ENCODE results near the gene CCR8.
"Not testable (repeated sequence)": the region's sequence is repeated elsewhere in the genome, so short reads cannot be mapped to it uniquely, and the experiment has no call there.

The CCR8 gene

DNA sequence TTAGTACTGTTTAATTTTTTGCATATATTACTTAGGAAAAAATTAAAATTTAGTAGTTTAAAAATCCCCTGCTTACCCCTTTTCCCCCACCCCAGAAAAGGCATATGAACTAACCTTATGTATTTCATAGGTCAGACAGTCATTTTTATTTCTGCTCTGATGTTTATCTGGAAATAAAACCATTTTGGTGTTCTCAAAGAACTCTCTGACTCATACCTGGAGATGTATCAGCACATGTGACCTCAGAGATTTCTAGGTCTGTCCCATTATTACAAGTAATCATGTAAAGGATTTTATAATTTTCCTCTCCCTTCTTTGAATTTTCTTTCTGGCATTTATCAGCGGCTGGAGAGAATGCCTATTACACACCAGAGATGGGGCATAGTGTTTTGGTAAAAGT is 14.1 kb upstream of the CCR8 start:
- DNase-seq (ENCODE audit: low read depth in 2 of 2) = no peak

- DNase-seq (ENCODE audit: low read depth in 2 of 2) = no peak
Observed at GRCh38 chr3:39317571-39318169, 11.8 kb upstream of the CCR8 start.

GRCh38 chr3:39318301-39318700 is 11.2 kb upstream of the CCR8 start:
- no peak for DNase-seq (ENCODE audit: low read depth in 2 of 2)

GRCh38 chr3:39319249-39319648 is 10.3 kb upstream of the CCR8 start:
- no peak for DNase-seq (ENCODE audit: low read depth in 2 of 2)

DNA sequence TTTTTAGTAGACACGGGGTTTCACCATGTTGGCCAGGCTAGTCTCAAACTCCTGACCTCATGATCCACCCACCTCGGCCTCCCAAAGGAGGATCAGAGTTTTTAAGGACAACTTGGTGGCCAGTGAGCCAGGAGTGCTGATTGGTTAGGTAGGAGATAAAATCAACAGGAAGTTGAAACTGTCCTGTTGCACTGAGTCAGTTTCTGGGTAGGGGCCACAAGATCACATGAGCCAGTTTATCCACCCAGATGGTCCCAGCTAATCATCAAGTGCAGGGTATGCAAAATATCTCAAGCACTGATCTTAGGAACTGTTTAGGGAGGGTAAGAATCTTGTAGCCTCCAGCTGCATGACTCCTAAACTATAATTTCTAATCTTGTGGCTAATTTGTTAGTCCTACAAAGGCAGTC is 7.9 kb upstream of the CCR8 start:
- not testable (repeated sequence) for DNase-seq (ENCODE audit: low read depth in 2 of 2)

GRCh38 chr3:39322209-39322715 is 7.2 kb upstream of the CCR8 start:
- DNase-seq (ENCODE audit: low read depth in 2 of 2) = not testable (repeated sequence)

DNA sequence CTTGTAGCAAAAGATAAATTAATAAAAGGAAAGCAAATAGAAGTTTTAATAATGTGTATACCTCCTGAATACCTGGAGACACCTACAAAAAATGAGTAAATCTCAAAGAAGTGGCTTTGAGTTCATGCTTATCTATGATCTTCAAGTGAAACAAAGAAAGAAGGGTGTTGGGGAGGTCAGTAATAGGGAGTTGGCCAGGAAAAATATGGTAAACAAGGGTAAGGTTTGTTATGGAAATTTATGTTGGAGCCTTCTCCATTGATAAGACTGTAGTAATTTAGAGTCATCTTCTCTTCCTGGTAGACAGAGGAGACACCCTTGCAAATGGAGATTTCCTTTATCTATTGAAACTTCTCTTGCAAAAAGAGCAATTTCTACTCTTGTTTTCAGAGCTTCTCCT is 6.6 kb upstream of the CCR8 start:
- DNase-seq (ENCODE audit: low read depth in 2 of 2) = no peak

DNA sequence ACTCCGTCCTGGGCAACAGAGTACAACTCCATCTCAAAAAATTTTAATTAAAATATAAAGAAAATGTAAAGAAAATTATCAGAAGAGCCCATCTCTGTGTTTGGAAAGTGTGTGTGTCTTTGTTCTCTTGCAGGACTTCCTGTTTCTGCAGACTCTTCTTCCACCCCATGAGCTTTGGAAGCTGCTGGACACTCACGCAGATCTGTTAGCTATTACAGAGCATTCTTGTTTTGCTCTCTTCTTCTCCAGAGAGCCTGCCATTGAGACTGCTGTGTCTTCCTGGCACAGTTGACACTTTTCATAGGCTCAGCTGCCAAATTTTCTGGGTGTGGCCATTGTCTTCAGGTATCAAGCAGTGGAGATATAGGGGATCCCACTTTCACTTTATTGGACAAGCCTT is 6.0 kb upstream of the CCR8 start:
- DNase-seq (ENCODE audit: low read depth in 2 of 2) = no peak

DNA sequence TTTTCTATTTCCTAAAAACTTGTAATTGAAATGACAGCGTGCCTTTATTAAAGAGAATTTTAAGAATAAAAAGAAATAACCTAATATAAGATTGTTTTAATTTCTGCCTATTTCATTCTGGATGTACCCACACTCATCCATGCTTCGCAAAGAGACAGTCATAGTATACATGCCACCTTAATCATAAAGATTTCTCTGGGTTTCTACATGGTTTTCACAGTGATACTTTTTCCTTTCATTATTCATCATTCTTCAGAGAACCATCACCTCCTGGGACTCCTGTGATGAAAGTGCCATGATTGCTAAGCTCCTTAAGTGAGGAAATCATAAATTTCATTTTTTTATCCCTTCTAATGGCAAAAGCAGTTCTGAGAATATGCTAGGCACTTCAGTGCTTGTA is 4.3 kb upstream of the CCR8 start:
- no peak for DNase-seq (ENCODE audit: low read depth in 2 of 2)

DNA sequence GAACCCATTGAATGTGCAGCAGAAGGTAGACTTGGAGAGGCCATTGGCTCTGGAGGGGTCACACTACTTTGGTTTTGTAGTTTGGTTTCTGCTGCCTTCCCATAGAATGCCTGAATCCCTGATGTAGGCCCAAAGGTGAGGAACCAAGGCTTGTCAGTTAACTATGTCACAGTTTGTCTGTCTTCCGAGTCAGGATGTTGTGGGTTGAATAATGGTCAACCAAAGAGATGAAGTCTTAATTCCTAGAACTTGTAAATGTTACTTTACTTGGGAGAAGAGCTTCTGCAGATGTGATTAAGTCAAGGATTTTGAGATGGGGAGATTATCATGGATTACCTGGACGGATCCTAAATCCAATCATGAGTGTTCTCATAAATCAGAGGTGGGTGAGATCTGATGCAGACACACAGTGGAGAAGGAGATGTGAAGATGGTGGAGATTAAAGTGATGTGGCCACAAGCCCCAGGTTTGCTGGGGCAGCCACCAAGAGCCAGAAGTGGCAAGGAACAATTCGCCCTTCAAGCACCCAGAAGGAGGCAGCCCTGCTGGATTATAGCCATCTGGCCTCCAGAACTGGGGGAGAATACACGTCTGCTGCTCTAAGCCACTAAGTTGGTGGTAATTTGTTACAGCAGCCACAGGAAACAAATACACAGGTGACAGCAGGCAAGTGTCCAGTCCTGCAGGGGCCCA is 2.3 kb upstream of the CCR8 start:
- DNase-seq (ENCODE audit: low read depth in 2 of 2) = no peak

DNA sequence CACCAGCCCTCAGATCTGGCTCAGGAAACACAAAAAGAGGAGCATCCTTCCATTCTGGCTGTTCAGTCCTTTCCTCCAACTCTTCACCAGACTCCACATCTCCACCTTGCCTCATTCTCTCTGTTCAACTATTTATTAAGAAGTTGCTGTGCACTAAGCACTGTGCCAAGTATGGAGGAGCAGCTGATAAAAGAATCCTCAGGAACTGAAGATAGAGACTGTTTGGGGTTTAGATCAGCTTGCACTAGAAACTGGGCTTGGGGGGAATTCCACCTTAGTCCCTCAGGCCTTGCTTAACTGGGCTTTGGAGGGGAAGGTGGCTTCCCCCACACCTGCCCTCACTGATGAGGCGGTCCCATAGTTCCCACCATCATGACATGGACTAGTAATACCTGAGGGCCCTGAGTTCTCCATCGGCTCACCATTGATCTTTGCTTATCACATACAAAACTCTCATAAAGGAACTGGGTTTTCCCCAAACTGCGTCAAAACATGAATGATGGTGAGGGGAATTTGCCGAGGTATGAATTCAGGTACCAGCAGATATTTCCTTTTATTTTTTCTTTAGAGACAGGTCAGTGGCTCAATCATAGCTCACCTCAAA is 1.7 kb upstream of the CCR8 start:
- DNase-seq (ENCODE audit: low read depth in 2 of 2) = no peak

DNA sequence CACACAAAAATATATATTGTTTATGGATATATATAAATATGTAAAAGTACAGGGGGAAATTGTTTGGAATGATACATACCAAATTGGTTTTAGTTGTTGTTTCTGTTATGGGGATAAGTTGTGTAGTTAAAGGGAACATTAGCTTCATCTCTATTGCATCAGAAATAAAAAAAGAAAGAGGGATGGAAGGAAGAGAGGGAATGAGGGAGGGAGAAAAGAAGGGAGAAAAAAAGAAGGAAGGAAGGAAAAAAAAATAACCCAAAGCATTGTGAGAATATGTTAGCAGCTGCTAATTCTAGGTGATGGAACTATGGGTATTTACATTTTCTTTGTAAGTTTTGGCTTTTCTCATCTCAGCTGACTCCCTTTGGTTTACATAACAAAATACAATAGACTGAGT is 1.3 kb downstream of the CCR8 start:
- DNase-seq (ENCODE audit: low read depth in 2 of 2) = no peak

GRCh38 chr3:39332525-39332924 is 3.0 kb downstream of the CCR8 start:
- DNase-seq (ENCODE audit: low read depth in 2 of 2) = no peak

GRCh38 chr3:39333607-39334006 is 4.1 kb downstream of the CCR8 start:
- DNase-seq (ENCODE audit: low read depth in 2 of 2) = no peak

DNA sequence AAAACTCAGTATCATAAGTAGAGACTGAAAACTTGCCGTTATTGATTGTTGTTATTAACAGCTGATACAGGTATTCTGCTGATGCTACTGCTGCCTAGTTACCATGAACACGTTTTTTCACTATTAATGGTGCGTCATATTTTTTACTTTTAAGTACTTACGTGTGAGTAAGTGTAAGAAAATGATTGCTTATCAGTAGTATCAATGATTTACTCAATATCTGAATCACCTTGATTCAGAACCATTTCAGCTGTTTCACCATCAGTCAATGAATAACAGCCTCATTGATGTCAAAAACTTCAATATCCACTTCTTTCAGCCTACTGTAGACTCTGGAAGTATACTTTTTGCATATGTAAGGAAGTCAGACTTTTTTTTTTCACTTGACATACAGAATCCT is 4.7 kb downstream of the CCR8 start:
- no peak for DNase-seq (ENCODE audit: low read depth in 2 of 2)

DNA sequence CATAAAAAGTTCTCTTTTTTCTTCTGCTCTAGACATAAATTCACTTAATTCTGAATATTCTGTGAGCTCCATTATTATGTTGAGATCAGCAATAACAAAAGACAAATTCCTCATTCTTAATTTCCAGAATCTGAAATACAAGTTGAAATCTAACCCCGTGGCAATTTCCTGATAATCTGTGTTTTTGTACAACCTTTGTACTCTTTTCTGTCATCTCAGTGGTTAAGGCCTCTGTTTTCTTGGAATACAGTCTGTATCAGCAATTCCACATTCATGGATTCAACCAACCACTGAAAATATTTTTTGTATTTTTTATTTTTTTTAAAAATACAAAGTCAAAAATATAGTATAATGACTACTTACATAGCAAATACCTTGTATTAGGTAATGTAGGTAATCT is 8.7 kb downstream of the CCR8 start:
- DNase-seq (ENCODE audit: low read depth in 2 of 2) = no peak

GRCh38 chr3:39339086-39339485 is 9.6 kb downstream of the CCR8 start:
- DNase-seq (ENCODE audit: low read depth in 2 of 2) = no peak

DNA sequence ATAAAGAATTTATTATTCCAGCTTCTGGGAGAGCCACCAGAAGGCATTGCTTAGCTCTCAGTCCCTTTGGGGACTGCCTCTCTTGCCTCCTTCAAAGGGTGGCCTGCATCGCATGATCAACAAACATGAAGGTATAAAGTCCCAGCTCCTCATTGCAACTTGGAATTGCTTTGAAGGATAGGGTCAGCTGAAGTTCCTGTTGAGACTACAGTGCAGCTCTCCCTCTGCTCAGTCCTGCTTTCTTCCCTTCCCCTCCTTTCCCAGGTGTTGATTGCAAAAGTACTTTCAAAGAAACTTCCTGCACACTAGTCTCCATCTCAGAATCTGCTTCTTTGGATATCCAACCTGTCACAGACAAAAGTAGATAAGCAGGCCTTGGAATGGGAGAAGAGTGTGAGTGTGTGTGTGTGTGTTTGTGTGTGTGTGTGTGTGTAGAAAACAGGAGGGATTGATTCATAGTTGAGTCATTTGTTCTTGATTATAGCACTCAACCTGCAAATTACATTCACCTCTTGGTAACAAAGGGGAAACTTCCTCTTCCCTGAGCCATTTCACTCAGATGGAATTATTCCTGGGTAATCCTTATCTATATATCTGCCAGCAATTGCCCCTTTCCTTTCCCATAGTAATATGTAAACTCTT is 13.7 kb downstream of the CCR8 start:
- no peak for DNase-seq (ENCODE audit: low read depth in 2 of 2)

GRCh38 chr3:39343760-39344159 is 14.3 kb downstream of the CCR8 start:
- no peak for DNase-seq (ENCODE audit: low read depth in 2 of 2)

- DNase-seq (ENCODE audit: low read depth in 2 of 2) = no peak
Observed at GRCh38 chr3:39344746-39345344, 15.3 kb downstream of the CCR8 start.

DNA sequence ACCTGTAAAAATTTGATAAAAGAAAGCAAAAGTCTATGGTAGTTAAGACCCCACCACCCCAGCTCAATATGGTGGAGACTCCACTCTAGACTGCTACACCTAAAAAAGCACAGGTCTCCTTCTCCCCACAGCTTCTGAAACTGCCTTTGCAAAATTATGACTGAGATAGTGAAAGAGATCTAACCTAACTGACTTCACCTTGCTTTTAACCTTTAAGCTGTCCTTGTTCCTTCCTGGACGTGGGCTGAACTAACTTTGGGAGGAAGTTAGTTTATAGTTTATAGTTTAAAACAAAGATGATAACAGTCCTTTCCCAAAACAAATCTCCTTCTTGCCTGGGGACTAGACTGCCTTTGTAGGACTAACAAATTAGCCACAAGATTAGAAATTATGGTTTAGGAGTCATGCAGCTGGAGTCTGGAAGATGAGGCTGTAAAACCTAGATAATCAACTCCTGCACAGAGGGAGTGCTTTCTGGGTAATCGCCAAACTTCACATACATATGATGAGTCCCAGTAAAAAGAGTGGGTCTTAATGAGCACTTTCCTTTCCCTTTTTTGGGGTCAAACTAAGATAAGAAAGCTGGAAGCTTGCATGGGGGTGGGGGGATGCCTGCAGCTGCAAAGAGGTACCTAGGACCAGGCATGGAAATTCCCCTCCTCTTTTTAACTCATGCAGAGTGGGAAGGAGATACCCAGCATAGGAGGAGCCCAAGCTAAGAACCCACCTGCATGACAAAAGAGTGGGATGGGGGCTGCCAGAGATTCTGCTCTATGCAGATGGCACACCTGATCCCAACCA is 17.5 kb downstream of the CCR8 start:
- DNase-seq (ENCODE audit: low read depth in 2 of 2) = no peak

GRCh38 chr3:39347586-39347876 is 18.0 kb downstream of the CCR8 start:
- no peak for DNase-seq (ENCODE audit: low read depth in 2 of 2)
